Kidney (tissue), 22 donors: ENCODE data around the gene PPAT. TPM values are rescaled to one million over a fixed set of nuclear protein-coding genes. Genes with fewer than 3 reads are reported as not detected.

Source experiments
- DNase-seq, 5 donors: peaks; one replicate each; pipeline ENCODE4 v3.0.0-alpha.2; 2013 to 2020
- FAIRE-seq: peaks from 2 replicates; lab custom pipeline; 2012; peaks lifted over from hg19 to GRCh38; lab: Jason Lieb, UNC
- H3K27ac ChIP-seq, 2 donors: one replicate each; pipeline ENCODE4 v1.7.0; 2013; ENCODE audit warnings: low read depth in 2 of 2, low read length in 2 of 2, inconsistent platforms in 1 of 2
- H3K27me3 ChIP-seq: one replicate; pipeline ENCODE4 v1.7.1; 2013; ENCODE audit warnings: low read length, inconsistent platforms; ENCODE audit not compliant: control insufficient read depth, insufficient read depth
- H3K36me3 ChIP-seq, 3 donors: one replicate each; pipeline versions ENCODE4 v1.7.0 to v1.7.1; 2013; ENCODE audit warnings: low read length in 3 of 3, control low read depth in 1 of 3, inconsistent platforms in 1 of 3; ENCODE audit not compliant: insufficient read depth in 3 of 3, control insufficient read depth in 2 of 3
- H3K4me1 ChIP-seq, 3 donors: one replicate each; pipeline versions ENCODE4 v1.7.0 to v1.7.1; 2013; ENCODE audit warnings: low read length in 3 of 3, inconsistent platforms in 1 of 3, low read depth in 1 of 3; ENCODE audit not compliant: control insufficient read depth in 2 of 3, insufficient read depth in 2 of 3
- H3K4me3 ChIP-seq, 3 donors: one replicate each; pipeline versions ENCODE4 v1.7.0 to v1.8.1; 2013; ENCODE audit warnings: low read length in 3 of 3, control low read depth in 1 of 3, inconsistent platforms in 1 of 3
- H3K9ac ChIP-seq, 3 donors: one replicate each; pipeline versions ENCODE4 v1.7.0 to v1.7.1; 2013; ENCODE audit warnings: low read length in 3 of 3, control low read depth in 1 of 3, inconsistent platforms in 1 of 3
- H3K9me3 ChIP-seq, 3 donors: one replicate each; pipeline versions ENCODE4 v1.7.0 to v1.7.1; 2013; ENCODE audit warnings: low read length in 3 of 3, control low read depth in 1 of 3, inconsistent platforms in 1 of 3; ENCODE audit not compliant: control insufficient read depth in 2 of 3, insufficient read depth in 1 of 3
- intact Hi-C: fragments of 100-400 bp; cut with DNase I; formaldehyde crosslinking; loops from one replicate; pipeline ENCODE4 v1.11.1; 2022
- long read RNA-seq, 10 donors: library from polyadenylated mRNA in 1 of 10; unstranded in 1 of 10; transcript quantifications; one replicate each; pipeline ENCODE4 v2.0.0 and lab custom pipeline, GENCODE V29; 2021 to 2026
- polyA plus RNA-seq: library from polyadenylated mRNA; stranded (reverse); fragments of 350-450 nt; fragmentation: Illumina TruSeq; extraction: RNeasy Lipid Tissue Mini Kit (QIAGEN cat#74804); gene quantifications from one replicate; pipeline ENCODE4 v1.2.3, GENCODE V29; 2014; ENCODE audit warnings: low read depth, low replicate concordance; ENCODE audit not compliant: insufficient read depth
- total RNA-seq: library from RNA; stranded (reverse); fragmentation: NEBNext Ultra II Directional; extraction: Animal tissue kit (Norgen Biotek cat#: 25700); gene quantifications from one replicate; pipeline ENCODE4 v1.2.1, GENCODE V29; 2021
- TF ChIP-seq, protein P1 (sequence below): IDR thresholded peaks from 3 replicates; pipeline ENCODE4 v1.5.1; 2012; ENCODE audit warnings: mild to moderate bottlenecking, moderate library complexity, borderline replicate concordance; ENCODE audit not compliant: insufficient read depth; ENCODE audit errors: extremely low read depth
- donor health status: control.
- donor health status: control.
- donor health status: control.
- donor health status: control.
- donor health status: control.
- donor health status: DM: yes; HTN: yes; CAD: no.
- donor health status: Normal renal cell carcinoma (clear cell type).

The PPAT gene
- 11.2 TPM for total RNA-seq
- 3.6 TPM for polyA plus RNA-seq
- long read RNA-seq, donor 1 = 0 reads
- long read RNA-seq, donor 2, partial matches to known transcripts = 26 of 60 reads
- long read RNA-seq, donor 2, other reads (novel, unspliced or antisense) = 31 of 60 reads
- long read RNA-seq, donor 3, full-length matches to known transcripts = 3 of 59 reads
- long read RNA-seq, donor 3, partial matches to known transcripts = 51 of 59 reads
- long read RNA-seq, donor 3, other reads (novel, unspliced or antisense) = 5 of 59 reads
- long read RNA-seq, donor 4, transcript PPAT-201 (11 exons, 3,682 nt) = major isoform, 6 of 6 reads
- long read RNA-seq, donor 4, partial matches to known transcripts = 0 of 6 reads
- long read RNA-seq, donor 4, other reads (novel, unspliced or antisense) = 0 of 6 reads
- long read RNA-seq, donor 5 = 0 reads
- long read RNA-seq, donor 6, transcript PPAT-201 (11 exons, 3,682 nt) = major isoform, 7 of 7 reads
- long read RNA-seq, donor 6, partial matches to known transcripts = 0 of 7 reads
- long read RNA-seq, donor 6, other reads (novel, unspliced or antisense) = 0 of 7 reads
- long read RNA-seq, donor 7, transcript PPAT-201 (11 exons, 3,682 nt) = major isoform, 6 of 8 reads
- long read RNA-seq, donor 7, partial matches to known transcripts = 1 of 8 reads
- long read RNA-seq, donor 7, other reads (novel, unspliced or antisense) = 1 of 8 reads
- long read RNA-seq, donor 8, full-length matches to known transcripts = 4 of 60 reads
- long read RNA-seq, donor 8, partial matches to known transcripts = 56 of 60 reads
- long read RNA-seq, donor 8, other reads (novel, unspliced or antisense) = 0 of 60 reads
- long read RNA-seq, donor 9, partial matches to known transcripts = 0 of 2 reads
- long read RNA-seq, donor 9, other reads (novel, unspliced or antisense) = 0 of 2 reads
- long read RNA-seq, donor 10, partial matches to known transcripts = 82 of 84 reads
- long read RNA-seq, donor 10, other reads (novel, unspliced or antisense) = 0 of 84 reads

DNA sequence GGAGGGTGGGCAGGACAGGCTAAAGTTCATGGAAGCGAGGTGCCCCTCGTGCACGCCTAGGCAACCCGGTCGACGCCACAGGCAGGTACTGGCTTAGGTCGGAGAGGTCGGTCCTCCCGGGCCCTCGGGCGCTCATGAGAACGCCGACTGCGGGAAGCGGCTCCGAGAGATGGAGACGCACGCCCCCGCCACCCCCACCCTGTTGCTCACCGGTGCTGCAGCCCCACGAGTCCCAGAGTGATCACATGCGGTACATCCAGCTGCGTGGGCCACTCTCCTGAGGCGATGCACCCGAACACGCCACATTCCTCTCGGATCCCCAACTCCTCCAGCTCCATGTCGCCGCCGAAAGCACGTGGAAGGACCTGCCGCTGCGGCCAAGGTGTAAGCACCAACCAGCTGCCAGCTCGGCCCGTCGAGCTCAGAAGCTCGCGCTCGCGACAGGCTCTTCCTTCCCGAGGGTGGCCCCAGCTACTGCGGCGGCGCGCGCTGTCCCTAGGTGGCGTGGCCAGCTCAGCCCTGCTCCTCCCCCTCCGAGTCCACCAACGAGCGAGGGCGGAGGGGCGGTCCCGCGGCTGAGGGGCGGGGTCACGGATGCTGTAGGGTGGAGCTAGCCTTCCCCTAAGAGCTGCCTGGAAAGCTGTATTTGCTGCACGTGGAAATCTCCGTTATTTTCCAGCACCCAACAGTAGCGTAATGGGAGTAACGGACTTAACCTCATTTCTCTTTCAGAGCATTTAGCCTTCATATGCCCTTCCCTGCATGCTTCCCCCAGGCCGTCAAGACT lies at the start of gene PPAT:
Gene PPAT (minus strand): TSS at position 476 of the 787 bp plus-strand sequence. CDS start 138 bp downstream, at position 338.
- H3K4me3 ChIP-seq = peak within 1 kb of the TSS; percentile 80 to 99 (median 97)
- TF ChIP-seq, protein P1, sequence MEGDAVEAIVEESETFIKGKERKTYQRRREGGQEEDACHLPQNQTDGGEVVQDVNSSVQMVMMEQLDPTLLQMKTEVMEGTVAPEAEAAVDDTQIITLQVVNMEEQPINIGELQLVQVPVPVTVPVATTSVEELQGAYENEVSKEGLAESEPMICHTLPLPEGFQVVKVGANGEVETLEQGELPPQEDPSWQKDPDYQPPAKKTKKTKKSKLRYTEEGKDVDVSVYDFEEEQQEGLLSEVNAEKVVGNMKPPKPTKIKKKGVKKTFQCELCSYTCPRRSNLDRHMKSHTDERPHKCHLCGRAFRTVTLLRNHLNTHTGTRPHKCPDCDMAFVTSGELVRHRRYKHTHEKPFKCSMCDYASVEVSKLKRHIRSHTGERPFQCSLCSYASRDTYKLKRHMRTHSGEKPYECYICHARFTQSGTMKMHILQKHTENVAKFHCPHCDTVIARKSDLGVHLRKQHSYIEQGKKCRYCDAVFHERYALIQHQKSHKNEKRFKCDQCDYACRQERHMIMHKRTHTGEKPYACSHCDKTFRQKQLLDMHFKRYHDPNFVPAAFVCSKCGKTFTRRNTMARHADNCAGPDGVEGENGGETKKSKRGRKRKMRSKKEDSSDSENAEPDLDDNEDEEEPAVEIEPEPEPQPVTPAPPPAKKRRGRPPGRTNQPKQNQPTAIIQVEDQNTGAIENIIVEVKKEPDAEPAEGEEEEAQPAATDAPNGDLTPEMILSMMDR = peak; percentile 31

DNA sequence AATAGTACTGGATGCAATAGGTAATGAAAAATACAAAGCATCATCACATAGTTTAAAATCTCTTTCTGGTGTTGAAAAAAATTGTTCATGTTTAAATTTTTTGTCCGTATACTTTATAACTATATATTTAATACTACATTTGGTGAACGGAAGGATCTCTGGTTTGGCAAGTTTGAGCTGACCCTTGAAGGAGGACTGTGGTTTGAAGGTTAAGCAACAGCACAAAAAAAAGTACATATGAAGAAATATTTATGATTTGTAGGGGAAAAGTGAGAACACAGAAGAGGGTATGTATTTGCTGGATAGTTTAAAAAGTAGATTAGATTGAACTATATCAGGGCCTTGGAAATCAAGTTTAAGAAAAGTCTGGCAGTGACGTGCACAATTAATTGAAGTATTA lies 45.3 kb upstream of the PPAT start:
- intact Hi-C loops = no loop called here
- no peaks in the 10 kb centered on the region for H3K9me3 ChIP-seq
- TF ChIP-seq, protein P1 = no peak
- no peaks in the 10 kb centered on the region for H3K4me1 ChIP-seq
- H3K27me3 ChIP-seq = no peaks in the 10 kb centered on the region
- no peak for DNase-seq
- no peak for FAIRE-seq
- H3K27ac ChIP-seq = no peak overlapping the region
- no peak overlapping the region for H3K4me3 ChIP-seq
- H3K36me3 ChIP-seq = peaks cover 0 to 34% (median 2%) of the 10 kb centered on the region in 3 donors
- no peak overlapping the region for H3K9ac ChIP-seq

More for the DNA sequence above, at the start of gene PPAT:
- DNase-seq (peak; percentile 99), FAIRE-seq (no peak)
- Histone ChIP-seq H3K4me1 (peaks cover 3 to 5% (median 5%) of the 10 kb centered on the region in 3 donors), H3K27me3 (no peaks in the 10 kb centered on the region), H3K9me3 (no peaks in the 10 kb centered on the region), H3K36me3 (no peaks in the 10 kb centered on the region), H3K9ac (peak within 1 kb of the TSS; percentile 88 to 94 (median 89)), H3K27ac (peak within 1 kb of the TSS; percentile 90 to 98)
- intact Hi-C loops = no loop called here

DNA sequence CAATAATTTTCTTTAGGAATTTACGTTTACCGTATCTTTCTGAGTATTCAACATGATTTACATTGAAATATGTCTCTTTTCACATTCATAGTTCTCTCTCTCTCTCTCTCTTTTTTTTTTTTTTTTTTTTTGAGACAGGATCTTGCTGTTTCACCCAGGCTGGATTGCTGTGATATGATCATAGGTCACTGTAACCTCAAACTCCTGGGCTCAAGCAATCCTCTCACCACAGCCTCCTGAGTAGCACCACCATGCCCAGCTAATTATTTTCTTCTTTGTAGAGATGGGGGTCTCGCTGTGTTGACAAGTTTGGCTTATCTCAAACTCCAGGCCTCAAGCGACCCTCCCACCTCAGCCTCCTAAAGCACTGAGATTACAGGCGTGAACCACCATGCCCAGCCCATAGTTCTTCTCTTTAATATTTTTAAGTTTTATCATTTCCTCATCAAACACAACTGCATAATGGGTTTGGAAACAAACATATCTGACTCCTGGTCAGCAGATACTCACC lies 41.8 kb upstream of the PPAT start:
- TF ChIP-seq, protein P1 = no peak
- FAIRE-seq (no peak), DNase-seq (no peak)
- H3K36me3 ChIP-seq = peaks cover 2 to 47% (median 6%) of the 10 kb centered on the region in 3 donors
- H3K4me1 ChIP-seq = no peaks in the 10 kb centered on the region
- no peak overlapping the region for H3K4me3 ChIP-seq
- H3K9ac ChIP-seq = no peak overlapping the region
- intact Hi-C loops = no loop called here
- no peak overlapping the region for H3K27ac ChIP-seq
- no peaks in the 10 kb centered on the region for H3K9me3 ChIP-seq
- H3K27me3 ChIP-seq = no peaks in the 10 kb centered on the region
